ENCODE measurements around the gene P2RX4. TPM values are rescaled to one million over a fixed set of nuclear protein-coding genes. Genes with fewer than 3 reads are reported as not detected.

The P2RX4 gene
- total and polyA plus RNA-seq, 2 of the 8 experiments (the other 6 are each of a cell fraction or from before 2014, with no cell fraction given): 9.5 to 12.2 TPM

DNA sequence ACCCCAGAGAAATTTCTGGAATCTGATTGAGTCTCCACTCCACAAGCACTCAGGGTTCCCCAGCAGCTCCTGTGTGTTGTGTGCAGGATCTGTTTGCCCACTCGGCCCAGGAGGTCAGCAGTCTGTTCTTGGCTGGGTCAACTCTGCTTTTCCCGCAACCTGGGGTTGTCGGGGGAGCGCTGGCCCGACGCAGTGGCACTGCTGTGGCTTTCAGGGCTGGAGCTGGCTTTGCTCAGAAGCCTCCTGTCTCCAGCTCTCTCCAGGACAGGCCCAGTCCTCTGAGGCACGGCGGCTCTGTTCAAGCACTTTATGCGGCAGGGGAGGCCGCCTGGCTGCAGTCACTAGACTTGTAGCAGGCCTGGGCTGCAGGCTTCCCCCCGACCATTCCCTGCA, 23.7 kb downstream of the P2RX4 start:
- ChIA-PET POLR2A (ENCODE audit: partially characterized antibody) (interaction anchor here (1.6 kb wide), 1 partner anchor 10 kb away, joined by 6 read pairs; no protein-coding TSS in a partner anchor), CTCF (ENCODE audit: partially characterized antibody) (interaction anchor here (0.8 to 2.0 kb wide), 3 partner anchors 9 to 29 kb away, joined by 3 to 9 read pairs (median 5); no protein-coding TSS in a partner anchor)
- H3K79me1 ChIP-seq (ENCODE audit: low read depth, low read length): no peaks in the 10 kb centered on the region

More for the DNA sequence above, 23.7 kb downstream of the P2RX4 start:
- Histone ChIP-seq H2AFZ (ENCODE audit: low read length) (no peak overlapping the region), H3K23me2 (ENCODE audit: low read depth, low read length) (no peaks in the 10 kb centered on the region), H3K36me3 (ENCODE audit: control insufficient read depth in 2 of 4, insufficient read depth in 4 of 4, low read length in 3 of 4) (no peaks in the 10 kb centered on the region; a peak in 1 of 8 replicates), H3K4ac (replicated peaks; ENCODE audit: insufficient read length, low read depth, low read length) (no peak overlapping the region), H3K14ac (ENCODE audit: insufficient read length) (no peak overlapping the region), H2AK5ac (ENCODE audit: low read depth, low read length) (no peak overlapping the region), H4K20me1 (replicated peaks in 1 of 2; ENCODE audit: control insufficient read depth in 1 of 2, insufficient read depth in 2 of 2, low read length in 2 of 2) (no peaks in the 10 kb centered on the region), H3K56ac (replicated peaks; ENCODE audit: insufficient read length, low read depth, low read length) (no peak overlapping the region), H2BK20ac (ENCODE audit: low read length) (no peak overlapping the region), H3K18ac (ENCODE audit: extremely low read depth, low read length) (no peak overlapping the region), H4K5ac (ENCODE audit: insufficient read length, low read depth, low read length) (no peak overlapping the region), H2BK12ac (ENCODE audit: low read depth, low read length) (no peak overlapping the region), H4K91ac (replicated peaks; ENCODE audit: insufficient read length, low read length) (peak overlapping the region; percentile 30), H3K4me3 (ENCODE audit: extremely low read depth in 1 of 4, insufficient read depth in 2 of 4, low read depth in 3 of 4, low read length in 4 of 4) (no peak overlapping the region), H3K27me3 (replicated peaks in 1 of 4; ENCODE audit: control insufficient read depth in 3 of 4, extremely low read depth in 1 of 4, insufficient read depth in 3 of 4, low read length in 3 of 4) (no peaks in the 10 kb centered on the region), H3K4me1 (replicated peaks in 1 of 4; ENCODE audit: control insufficient read depth in 3 of 4, insufficient read depth in 4 of 4, low read length in 3 of 4) (peaks cover 0 to 9% (median 1%) of the 10 kb centered on the region in 4 experiments; a peak in 3 of 7 replicates), H3K79me2 (ENCODE audit: control insufficient read depth in 1 of 2, insufficient read depth in 2 of 2, low read length in 2 of 2) (no peaks in the 10 kb centered on the region), H3K23ac (ENCODE audit: insufficient read length) (no peak overlapping the region), H2BK120ac (replicated peaks; ENCODE audit: low read depth, low read length) (peak overlapping the region; percentile 59), H3K9me3 (ENCODE audit: insufficient read depth in 2 of 2, low read depth in 1 of 2, low read length in 1 of 2) (no peaks in the 10 kb centered on the region), H4K8ac (ENCODE audit: extremely low read depth, insufficient read depth, low read length) (no peak overlapping the region), H2BK5ac (ENCODE audit: low read depth, low read length) (peak overlapping the region; percentile 72; the same call in 1 of the 2 replicates), H3K9ac (replicated peaks in 1 of 4; ENCODE audit: extremely low read depth in 1 of 4, low read depth in 3 of 4, low read length in 3 of 4) (no peak overlapping the region), H2BK15ac (ENCODE audit: low read length) (no peak overlapping the region), H3K4me2 (ENCODE audit: insufficient read depth in 1 of 2, low read depth in 2 of 2, low read length in 2 of 2) (no peak overlapping the region), H3K27ac (ENCODE audit: low read depth, low read length) (no peak overlapping the region)
- FAIRE-seq (no peak), DNase-seq (ENCODE audit: low read depth in 1 of 2, low spot score in 2 of 2) (no peak)
- WGBS, 2 experiments (ENCODE audit: extremely low coverage in 1 of 2, insufficient coverage in 1 of 2, insufficient read length in 1 of 2, insufficient replicate concordance in 2 of 2, low coverage in 1 of 2, low lambda C conversion rate in 2 of 2, missing lambda C conversion rate in 1 of 2): 95% methylated on average over 11 of the region's 11 CpGs; no CpG with 5 or more reads in 1 of the 2 experiments
- TF ChIP-seq YY1 (IDR thresholded peaks at IDR 0.05; ENCODE audit: low read depth, low read length) (no peak), TCF12 (IDR thresholded peaks at IDR 0.05; ENCODE audit: low read depth, low read length) (no peak), GABPA (IDR thresholded peaks at IDR 0.05; ENCODE audit: borderline replicate concordance, insufficient read depth, low read length) (no peak), RNF2 (IDR thresholded peaks at IDR 0.05; ENCODE audit: borderline replicate concordance, low read depth, low read length, missing control alignments, poor library complexity, severe bottlenecking) (no peak), SP4 (IDR thresholded peaks at IDR 0.05; ENCODE audit: low read length) (no peak), POLR2AphosphoS5 (IDR thresholded peaks at IDR 0.05; ENCODE audit: low read depth, low read length) (no peak; the same call in 1 of the 2 replicates), EP300 (IDR thresholded peaks at IDR 0.05; ENCODE audit: borderline replicate concordance in 1 of 2, low read depth in 2 of 2, low read length in 2 of 2) (no peak)
